SU-DHL-6 (cell line): ENCODE results near the gene SLC35G6.

Experiments used
- H2AFZ ChIP-seq: fragments of 200-600 bp; sonication (generic); 2 replicates; pipeline ENCODE4 v1.6.1; 2014; ENCODE audit warnings: low read depth, mild to moderate bottlenecking, moderate library complexity, mixed read lengths, antibody characterized with exemption, low read length; ENCODE audit not compliant: severe bottlenecking
- H3F3A ChIP-seq: fragments of 200-600 bp; shearing (Covaris generic); 2 replicates; pipeline ENCODE4 v1.6.0; 2016; ENCODE audit warnings: antibody characterized with exemption, mild to moderate bottlenecking; ENCODE audit not compliant: insufficient read depth
- H3K27ac ChIP-seq: fragments of 200-600 bp; sonication (generic); 2 replicates; pipeline ENCODE4 v1.5.1; 2016; ENCODE audit warnings: low read depth, mild to moderate bottlenecking, low read length, moderate library complexity, mixed read lengths
- H3K27me3 ChIP-seq: fragments of 200-600 bp; sonication (generic), shearing (Covaris generic); 2 replicates; pipeline ENCODE4 v1.6.0; 2014; ENCODE audit warnings: mild to moderate bottlenecking, low read length
- H3K36me3 ChIP-seq: fragments of 200-600 bp; sonication (generic); 2 replicates; pipeline ENCODE4 v1.6.1; 2014; ENCODE audit warnings: mild to moderate bottlenecking, low read length, mixed read lengths
- H3K4me2 ChIP-seq: fragments of 300-600, 200-600 bp; shearing (Covaris generic), sonication (generic); 2 replicates; pipeline ENCODE4 v1.6.0; 2014; ENCODE audit warnings: low read length, low read depth, mild to moderate bottlenecking; ENCODE audit not compliant: poor library complexity, severe bottlenecking
- H3K4me3 ChIP-seq: fragments of 200-600 bp; sonication (generic); 2 replicates; pipeline ENCODE4 v1.5.1; 2014; ENCODE audit warnings: antibody characterized with exemption, low read length, mild to moderate bottlenecking, mixed read lengths; ENCODE audit not compliant: insufficient read depth, poor library complexity, severe bottlenecking
- H3K79me2 ChIP-seq: fragments of 200-600 bp; sonication (generic); 2 replicates; pipeline ENCODE4 v1.6.1; 2014; ENCODE audit warnings: mild to moderate bottlenecking, low read length, moderate library complexity; ENCODE audit not compliant: insufficient read depth
- H3K9ac ChIP-seq: fragments of 200-600 bp; sonication (generic); 2 replicates; pipeline ENCODE4 v1.7.0; 2014; ENCODE audit warnings: mild to moderate bottlenecking, low read length
- H3K9me2 ChIP-seq: fragments of 200-600 bp; sonication (generic); replicated peaks from 2 replicates; pipeline ENCODE4 v1.6.1; 2014; ENCODE audit warnings: low read length; ENCODE audit not compliant: insufficient read depth
- H3K9me3 ChIP-seq: fragments of 200-600 bp; sonication (generic); 2 replicates; pipeline ENCODE4 v1.6.1; 2014; ENCODE audit warnings: low read length, mixed read lengths; ENCODE audit not compliant: insufficient read depth
- H4K20me1 ChIP-seq: fragments of 200-600 bp; sonication (generic); 2 replicates; pipeline ENCODE4 v1.6.1; 2014; ENCODE audit warnings: low read depth, mild to moderate bottlenecking, antibody characterized with exemption, low read length, moderate library complexity, mixed read lengths
- EZH2phosphoT487 ChIP-seq: fragments of 200-600 bp; sonication (generic), shearing (Covaris generic); conservative IDR thresholded peaks from 2 replicates; pipeline ENCODE4 v1.6.1; 2018; ENCODE audit warnings: mild to moderate bottlenecking, antibody characterized with exemption, low read length, moderate library complexity, mixed read lengths
- TF ChIP-seq, protein P1 (sequence below): fragments of 200-600 bp; sonication (generic); IDR thresholded peaks from one replicate; pipeline ENCODE4 v1.5.1; 2017; ENCODE audit warnings: antibody characterized with exemption, mild to moderate bottlenecking, low read length, moderate library complexity; ENCODE audit not compliant: insufficient read depth, poor library complexity, severe bottlenecking

The SLC35G6 gene

DNA sequence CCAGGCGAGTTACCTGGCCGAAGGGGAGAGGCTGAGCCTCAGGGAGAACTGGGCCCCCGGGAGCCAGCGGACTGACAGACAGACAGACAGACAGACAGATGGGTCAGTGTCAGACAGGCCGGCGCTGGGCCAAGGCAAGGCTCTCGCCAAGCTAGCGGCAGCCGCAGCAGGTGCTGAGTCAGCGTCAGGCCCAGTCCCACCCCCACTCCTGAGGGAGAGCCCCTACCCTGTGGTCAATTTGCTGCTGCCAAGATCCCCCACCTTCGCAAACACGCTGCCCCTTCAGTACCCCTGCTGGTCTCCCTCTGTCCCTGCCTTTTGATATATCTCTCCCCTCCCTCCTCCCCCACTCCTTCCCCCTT, 40.4 kb upstream of the SLC35G6 start:
- TF ChIP-seq, protein P1, sequence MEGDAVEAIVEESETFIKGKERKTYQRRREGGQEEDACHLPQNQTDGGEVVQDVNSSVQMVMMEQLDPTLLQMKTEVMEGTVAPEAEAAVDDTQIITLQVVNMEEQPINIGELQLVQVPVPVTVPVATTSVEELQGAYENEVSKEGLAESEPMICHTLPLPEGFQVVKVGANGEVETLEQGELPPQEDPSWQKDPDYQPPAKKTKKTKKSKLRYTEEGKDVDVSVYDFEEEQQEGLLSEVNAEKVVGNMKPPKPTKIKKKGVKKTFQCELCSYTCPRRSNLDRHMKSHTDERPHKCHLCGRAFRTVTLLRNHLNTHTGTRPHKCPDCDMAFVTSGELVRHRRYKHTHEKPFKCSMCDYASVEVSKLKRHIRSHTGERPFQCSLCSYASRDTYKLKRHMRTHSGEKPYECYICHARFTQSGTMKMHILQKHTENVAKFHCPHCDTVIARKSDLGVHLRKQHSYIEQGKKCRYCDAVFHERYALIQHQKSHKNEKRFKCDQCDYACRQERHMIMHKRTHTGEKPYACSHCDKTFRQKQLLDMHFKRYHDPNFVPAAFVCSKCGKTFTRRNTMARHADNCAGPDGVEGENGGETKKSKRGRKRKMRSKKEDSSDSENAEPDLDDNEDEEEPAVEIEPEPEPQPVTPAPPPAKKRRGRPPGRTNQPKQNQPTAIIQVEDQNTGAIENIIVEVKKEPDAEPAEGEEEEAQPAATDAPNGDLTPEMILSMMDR, result no peak
- TF ChIP-seq EZH2phosphoT487, result no peak
- Histone ChIP-seq H3F3A (no peaks in the 10 kb centered on the region), H2AFZ (no peak overlapping the region), H3K36me3 (no peaks in the 10 kb centered on the region), H3K4me2 (peak overlapping the region; percentile 39), H4K20me1 (no peaks in the 10 kb centered on the region), H3K9me3 (no peaks in the 10 kb centered on the region), H3K4me3 (no peak overlapping the region), H3K9ac (peak overlapping the region; percentile 21; the same call in 1 of the 2 replicates), H3K9me2 (no peaks in the 10 kb centered on the region), H3K27ac (no peak overlapping the region), H3K79me2 (no peaks in the 10 kb centered on the region), H3K27me3 (no peaks in the 10 kb centered on the region)

DNA sequence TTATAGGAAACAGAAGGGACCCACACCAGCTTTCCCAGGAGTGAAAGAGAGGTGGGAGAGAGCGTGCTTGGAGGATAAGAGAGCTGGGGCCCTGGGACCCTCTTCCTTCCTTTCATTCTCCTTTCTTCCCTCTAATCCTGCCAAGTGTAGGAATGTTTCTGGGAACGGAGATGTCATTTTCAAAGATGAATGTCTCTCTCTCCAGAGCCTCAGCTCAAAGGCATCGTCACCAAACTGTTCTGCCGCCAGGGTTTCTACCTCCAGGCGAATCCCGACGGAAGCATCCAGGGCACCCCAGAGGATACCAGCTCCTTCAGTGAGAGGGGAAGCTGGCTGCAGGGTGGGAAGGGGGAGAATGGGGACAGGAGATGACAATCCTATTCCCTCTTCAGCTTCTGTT, 40.0 kb upstream of the SLC35G6 start:
- no peaks in the 10 kb centered on the region for H4K20me1 ChIP-seq
- TF ChIP-seq, protein P1, result no peak
- no peak for TF ChIP-seq EZH2phosphoT487
- no peaks in the 10 kb centered on the region for H3F3A ChIP-seq
- H3K9me3 ChIP-seq, result no peaks in the 10 kb centered on the region
- no peaks in the 10 kb centered on the region for H3K27me3 ChIP-seq
- no peak overlapping the region for H2AFZ ChIP-seq
- H3K27ac ChIP-seq, result no peak overlapping the region
- H3K4me3 ChIP-seq, result no peak overlapping the region
- no peaks in the 10 kb centered on the region for H3K79me2 ChIP-seq
- H3K36me3 ChIP-seq, result no peaks in the 10 kb centered on the region
- no peaks in the 10 kb centered on the region for H3K9me2 ChIP-seq
- no peak overlapping the region for H3K4me2 ChIP-seq
- no peak overlapping the region for H3K9ac ChIP-seq

DNA sequence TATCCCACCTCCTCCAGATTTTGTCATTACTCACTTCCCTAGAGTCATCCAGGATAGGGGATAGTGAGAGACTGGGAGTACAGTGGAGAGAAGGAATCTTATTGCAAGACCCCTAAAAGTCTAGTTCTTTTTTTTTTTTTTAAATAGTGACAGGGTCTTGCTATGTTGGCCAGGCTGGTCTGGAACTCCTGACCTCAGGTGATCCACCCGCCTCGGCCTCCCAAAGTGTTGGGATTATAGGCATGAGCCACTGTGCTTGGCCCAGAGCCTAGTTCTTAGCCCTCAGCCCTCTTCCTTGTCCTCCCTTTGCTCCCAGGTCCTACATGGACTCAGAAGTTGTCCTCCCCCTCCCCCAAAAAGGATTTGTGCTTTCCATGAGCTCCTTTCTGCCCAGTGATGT, 39.1 kb upstream of the SLC35G6 start:
- no peak overlapping the region for H3K9ac ChIP-seq
- no peaks in the 10 kb centered on the region for H3K36me3 ChIP-seq
- no peak overlapping the region for H3K27ac ChIP-seq
- no peak overlapping the region for H3K4me2 ChIP-seq
- H3K27me3 ChIP-seq, result no peaks in the 10 kb centered on the region
- H3K4me3 ChIP-seq, result no peak overlapping the region
- TF ChIP-seq, protein P1, result no peak
- TF ChIP-seq EZH2phosphoT487, result no peak
- no peak overlapping the region for H2AFZ ChIP-seq
- H3K79me2 ChIP-seq, result no peaks in the 10 kb centered on the region
- H3K9me2 ChIP-seq, result no peaks in the 10 kb centered on the region
- no peaks in the 10 kb centered on the region for H4K20me1 ChIP-seq
- no peaks in the 10 kb centered on the region for H3K9me3 ChIP-seq
- no peaks in the 10 kb centered on the region for H3F3A ChIP-seq
